PFSK-1 (cell line): ENCODE measurements around the gene METTL6.

ENCODE experiments used
- FOXP2 ChIP-seq: optimal IDR thresholded peaks from 2 replicates; pipeline ENCODE3; 2011; ENCODE audit warnings: borderline replicate concordance, control low read depth, inconsistent platforms; ENCODE audit not compliant: insufficient read depth; ENCODE audit errors: extremely low read length, extremely low read depth
- POLR2AphosphoS5 ChIP-seq: IDR thresholded peaks from 2 replicates; pipeline ENCODE4 v1.6.1; 2012; ENCODE audit warnings: low read depth, mild to moderate bottlenecking, control low read depth, low read length, moderate library complexity
- SIN3A ChIP-seq: IDR thresholded peaks from 2 replicates; pipeline ENCODE4 v1.6.1; 2012; ENCODE audit warnings: mild to moderate bottlenecking, low read length, moderate library complexity, borderline replicate concordance; ENCODE audit not compliant: insufficient read depth
- TAF1 ChIP-seq: IDR thresholded peaks from 2 replicates; pipeline ENCODE4 v1.6.1; 2012; ENCODE audit warnings: low read length, control low read depth, borderline replicate concordance; ENCODE audit not compliant: insufficient read depth
- TF ChIP-seq, protein P1 (sequence below), 2 experiments: IDR thresholded peaks; 2 replicates each; pipeline versions ENCODE4 v1.6.1 to v1.8.0; 2011 to 2012; ENCODE audit warnings: low read depth in 2 of 2, low read length in 2 of 2, control low read depth in 1 of 2, inconsistent platforms in 1 of 2, mild to moderate bottlenecking in 1 of 2, moderate library complexity in 1 of 2; ENCODE audit not compliant: insufficient read depth in 1 of 2

DNA sequence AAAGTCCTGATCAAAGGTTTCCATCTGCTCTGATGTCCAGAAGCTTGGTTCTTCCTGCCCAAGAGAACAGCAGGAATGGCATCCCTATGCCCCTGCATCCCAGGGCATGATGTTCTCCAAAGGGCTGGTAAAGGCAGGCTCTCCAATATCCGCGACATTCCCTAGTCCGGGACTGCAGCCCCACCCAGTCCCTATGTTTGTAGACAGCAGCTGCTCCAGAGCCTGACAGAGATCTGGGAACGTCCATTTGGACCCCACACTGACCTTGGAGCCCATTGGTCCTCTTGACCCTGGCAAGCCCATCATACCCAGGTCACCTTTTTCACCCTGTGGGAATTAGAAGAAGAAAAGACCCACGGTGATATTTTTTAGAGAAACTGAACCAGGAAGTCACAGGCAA, 47.8 kb upstream of the METTL6 start:
- no peak for TF ChIP-seq POLR2AphosphoS5
- no peak for TF ChIP-seq TAF1
- TF ChIP-seq, protein P1, sequence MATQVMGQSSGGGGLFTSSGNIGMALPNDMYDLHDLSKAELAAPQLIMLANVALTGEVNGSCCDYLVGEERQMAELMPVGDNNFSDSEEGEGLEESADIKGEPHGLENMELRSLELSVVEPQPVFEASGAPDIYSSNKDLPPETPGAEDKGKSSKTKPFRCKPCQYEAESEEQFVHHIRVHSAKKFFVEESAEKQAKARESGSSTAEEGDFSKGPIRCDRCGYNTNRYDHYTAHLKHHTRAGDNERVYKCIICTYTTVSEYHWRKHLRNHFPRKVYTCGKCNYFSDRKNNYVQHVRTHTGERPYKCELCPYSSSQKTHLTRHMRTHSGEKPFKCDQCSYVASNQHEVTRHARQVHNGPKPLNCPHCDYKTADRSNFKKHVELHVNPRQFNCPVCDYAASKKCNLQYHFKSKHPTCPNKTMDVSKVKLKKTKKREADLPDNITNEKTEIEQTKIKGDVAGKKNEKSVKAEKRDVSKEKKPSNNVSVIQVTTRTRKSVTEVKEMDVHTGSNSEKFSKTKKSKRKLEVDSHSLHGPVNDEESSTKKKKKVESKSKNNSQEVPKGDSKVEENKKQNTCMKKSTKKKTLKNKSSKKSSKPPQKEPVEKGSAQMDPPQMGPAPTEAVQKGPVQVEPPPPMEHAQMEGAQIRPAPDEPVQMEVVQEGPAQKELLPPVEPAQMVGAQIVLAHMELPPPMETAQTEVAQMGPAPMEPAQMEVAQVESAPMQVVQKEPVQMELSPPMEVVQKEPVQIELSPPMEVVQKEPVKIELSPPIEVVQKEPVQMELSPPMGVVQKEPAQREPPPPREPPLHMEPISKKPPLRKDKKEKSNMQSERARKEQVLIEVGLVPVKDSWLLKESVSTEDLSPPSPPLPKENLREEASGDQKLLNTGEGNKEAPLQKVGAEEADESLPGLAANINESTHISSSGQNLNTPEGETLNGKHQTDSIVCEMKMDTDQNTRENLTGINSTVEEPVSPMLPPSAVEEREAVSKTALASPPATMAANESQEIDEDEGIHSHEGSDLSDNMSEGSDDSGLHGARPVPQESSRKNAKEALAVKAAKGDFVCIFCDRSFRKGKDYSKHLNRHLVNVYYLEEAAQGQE (IDR thresholded peaks at IDR 0.05; ENCODE audit: insufficient read depth in 1 of 2, low read depth in 2 of 2, low read length in 2 of 2), result no peak
- no peak for TF ChIP-seq SIN3A
- no peak for TF ChIP-seq FOXP2
